ENCODE results near the gene RGL2. TPM values are rescaled to one million over a fixed set of nuclear protein-coding genes. Genes with fewer than 3 reads are reported as not detected.

RGL2 gene
- total and polyA plus RNA-seq, 9 donors = 26.9 to 82.0 (median 64.9) TPM

- H3K9me3 ChIP-seq = no peaks in the 10 kb centered on the region
- H3K4me3 ChIP-seq = peak overlapping the region; percentile 64
- no peak for TF ChIP-seq CTCF (IDR thresholded peaks at IDR 0.05)
- TF ChIP-seq EP300 (IDR thresholded peaks at IDR 0.05) = no peak
- TF ChIP-seq POLR2A (IDR thresholded peaks at IDR 0.05) = no peak
- H3K27me3 ChIP-seq = no peaks in the 10 kb centered on the region
- no peaks in the 10 kb centered on the region for H3K36me3 ChIP-seq
- H3K27ac ChIP-seq = peak overlapping the region; percentile 93 to 96
- H3K4me1 ChIP-seq (ENCODE audit: insufficient read depth) = peaks cover 8% of the 10 kb centered on the region
- DNase-seq = peak; percentile 66 to 78 (median 71)
- WGBS, 3 donors = 2 to 3% (median 2%) methylated on average over 28 to 29 of the region's 29 CpGs
- intact Hi-C loops (cut with DNase I) = loop anchor here in 2 of 4 donors (10.0 kb wide), 2 partner anchors 102 to 112 kb away; partner anchors contain the start of genes CUTA (in 1 of the 2), PHF1 (in 1 of the 2) and SYNGAP1 (in 1 of the 2)
These were observed 13.8 kb upstream of the RGL2 start for GRCh38 chr6:33312361-33313104.

GRCh38 chr6:33306356-33306755 is 7.6 kb upstream of the RGL2 start:
- Histone ChIP-seq H3K9me3 (no peaks in the 10 kb centered on the region), H3K27ac (no peak overlapping the region), H3K4me1 (ENCODE audit: insufficient read depth) (no peaks in the 10 kb centered on the region), H3K27me3 (no peaks in the 10 kb centered on the region), H3K4me3 (no peak overlapping the region), H3K36me3 (no peaks in the 10 kb centered on the region)
- TF ChIP-seq EP300 (IDR thresholded peaks at IDR 0.05) (no peak), CTCF (IDR thresholded peaks at IDR 0.05) (no peak), POLR2A (IDR thresholded peaks at IDR 0.05) (no peak)
- DNase-seq = no peak
- intact Hi-C loops (cut with DNase I) = no loop called here
- WGBS, 3 donors = 76 to 84% (median 78%) methylated on average over 4 of the region's 4 CpGs

- intact Hi-C loops (cut with DNase I) = no loop called here
- Histone ChIP-seq H3K9me3 (no peaks in the 10 kb centered on the region), H3K27me3 (no peaks in the 10 kb centered on the region), H3K4me3 (no peak overlapping the region), H3K4me1 (ENCODE audit: insufficient read depth) (peaks cover 1% of the 10 kb centered on the region), H3K36me3 (no peaks in the 10 kb centered on the region), H3K27ac (no peak overlapping the region)
- no peak for DNase-seq
- 79 to 86% (median 85%) methylated on average over 8 of the region's 8 CpGs for WGBS, 3 donors
- TF ChIP-seq CTCF (IDR thresholded peaks at IDR 0.05) (no peak), POLR2A (IDR thresholded peaks at IDR 0.05) (no peak), EP300 (IDR thresholded peaks at IDR 0.05) (no peak)
These were observed 6.3 kb upstream of the RGL2 start for GRCh38 chr6:33305052-33305451.

GRCh38 chr6:33304216-33304615 is 5.5 kb upstream of the RGL2 start:
- intact Hi-C loops (cut with DNase I) = loop anchor here in 1 of 4 donors (5.0 kb wide), 1 partner anchor 113 kb away; the partner anchor contains the start of gene CUTA
- TF ChIP-seq EP300 (IDR thresholded peaks at IDR 0.05) (no peak), CTCF (IDR thresholded peaks at IDR 0.05) (no peak), POLR2A (IDR thresholded peaks at IDR 0.05) (no peak)
- 85 to 86% (median 85%) methylated on average over 16 of the region's 16 CpGs for WGBS, 3 donors

More at GRCh38 chr6:33304216-33304615, 5.5 kb upstream of the RGL2 start:
- Histone ChIP-seq H3K36me3 (no peaks in the 10 kb centered on the region), H3K27me3 (no peaks in the 10 kb centered on the region), H3K4me1 (ENCODE audit: insufficient read depth) (peaks cover 3% of the 10 kb centered on the region), H3K27ac (no peak overlapping the region), H3K4me3 (no peak overlapping the region), H3K9me3 (no peaks in the 10 kb centered on the region)
- no peak for DNase-seq
